Retinal pigment epithelial cell (primary cell): ENCODE measurements around the gene CAMKMT.
"Not testable (repeated sequence)": the region's sequence is repeated elsewhere in the genome, so short reads cannot be mapped to it uniquely, and the experiment has no call there.

Experiments used
- DNase-seq: peaks from one replicate; pipeline ENCODE4 v3.0.0-alpha.2; 2010; ENCODE audit warnings: low read depth
- H3K4me3 ChIP-seq: 2 replicates; pipeline ENCODE4 v1.5.1; 2011; ENCODE audit warnings: mild to moderate bottlenecking, low read length, control low read depth, moderate library complexity
- TF ChIP-seq, protein P1 (sequence below): conservative IDR thresholded peaks from 2 replicates; pipeline ENCODE4 v1.5.1; 2011; ENCODE audit warnings: low read depth, low read length, control low read depth, inconsistent platforms

Gene CAMKMT

DNA sequence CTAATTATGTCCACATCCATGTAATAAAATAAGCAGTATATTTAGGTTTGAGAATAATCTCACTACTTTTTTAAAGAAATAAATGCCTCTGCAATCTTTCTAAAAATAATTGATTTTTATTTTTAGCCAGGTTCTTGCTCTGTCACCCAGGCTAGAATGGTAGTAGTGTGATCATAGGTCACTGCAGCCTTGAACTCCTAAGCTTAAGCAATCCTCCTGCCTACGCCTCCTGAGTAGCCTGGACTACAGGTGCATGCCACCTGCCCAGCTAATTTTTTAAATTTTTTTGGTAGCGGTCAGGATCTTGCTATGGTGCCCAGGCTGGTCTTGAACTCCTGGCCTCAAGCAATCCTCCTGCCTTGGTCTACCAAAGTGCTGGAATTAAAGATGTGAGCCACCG, 133.3 kb downstream of the CAMKMT start:
- TF ChIP-seq, protein P1, sequence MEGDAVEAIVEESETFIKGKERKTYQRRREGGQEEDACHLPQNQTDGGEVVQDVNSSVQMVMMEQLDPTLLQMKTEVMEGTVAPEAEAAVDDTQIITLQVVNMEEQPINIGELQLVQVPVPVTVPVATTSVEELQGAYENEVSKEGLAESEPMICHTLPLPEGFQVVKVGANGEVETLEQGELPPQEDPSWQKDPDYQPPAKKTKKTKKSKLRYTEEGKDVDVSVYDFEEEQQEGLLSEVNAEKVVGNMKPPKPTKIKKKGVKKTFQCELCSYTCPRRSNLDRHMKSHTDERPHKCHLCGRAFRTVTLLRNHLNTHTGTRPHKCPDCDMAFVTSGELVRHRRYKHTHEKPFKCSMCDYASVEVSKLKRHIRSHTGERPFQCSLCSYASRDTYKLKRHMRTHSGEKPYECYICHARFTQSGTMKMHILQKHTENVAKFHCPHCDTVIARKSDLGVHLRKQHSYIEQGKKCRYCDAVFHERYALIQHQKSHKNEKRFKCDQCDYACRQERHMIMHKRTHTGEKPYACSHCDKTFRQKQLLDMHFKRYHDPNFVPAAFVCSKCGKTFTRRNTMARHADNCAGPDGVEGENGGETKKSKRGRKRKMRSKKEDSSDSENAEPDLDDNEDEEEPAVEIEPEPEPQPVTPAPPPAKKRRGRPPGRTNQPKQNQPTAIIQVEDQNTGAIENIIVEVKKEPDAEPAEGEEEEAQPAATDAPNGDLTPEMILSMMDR, result no peak
- DNase-seq, result no peak
- no peak overlapping the region for H3K4me3 ChIP-seq

DNA sequence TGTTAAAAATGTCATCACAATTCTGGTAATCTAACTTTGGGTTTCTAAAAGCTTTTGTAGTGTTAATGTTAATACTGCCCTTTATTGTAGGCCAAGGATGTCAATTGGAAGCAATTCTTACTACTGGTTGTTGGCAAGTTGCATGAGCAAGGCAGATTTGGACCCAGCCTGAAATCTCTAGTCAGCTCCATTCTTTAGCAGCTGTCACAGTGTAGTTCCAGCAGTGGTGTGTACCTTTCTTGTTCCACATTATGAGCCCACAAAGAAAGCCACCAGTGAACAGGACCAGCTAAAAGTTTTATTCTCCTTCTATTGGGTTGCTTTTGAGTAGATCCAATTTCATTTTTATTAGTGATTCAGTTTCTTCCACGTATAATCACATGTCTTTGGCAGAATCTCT, 133.8 kb downstream of the CAMKMT start:
- TF ChIP-seq, protein P1, result no peak
- DNase-seq, result no peak

DNA sequence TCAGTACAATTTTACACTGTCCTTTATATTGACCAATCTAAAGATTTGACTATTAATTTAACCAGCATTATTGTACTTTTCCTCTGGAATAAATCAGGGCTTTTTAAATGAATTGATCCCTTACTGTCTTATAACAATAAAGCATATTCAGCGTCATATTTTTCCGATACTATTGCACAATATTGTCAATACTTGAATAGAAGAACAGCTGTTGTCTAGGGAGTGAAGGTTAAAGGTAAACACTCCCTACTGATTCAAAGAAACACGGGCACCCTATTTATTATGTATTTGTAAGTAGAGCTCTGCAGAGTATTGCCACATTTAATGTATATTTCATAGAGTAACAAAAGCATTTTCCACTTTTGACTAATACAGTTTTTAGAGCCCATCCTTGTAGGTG, 134.4 kb downstream of the CAMKMT start:
- TF ChIP-seq, protein P1, result no peak
- no peak for DNase-seq
- H3K4me3 ChIP-seq, result no peak overlapping the region

More for the DNA sequence above, 133.8 kb downstream of the CAMKMT start:
- no peak overlapping the region for H3K4me3 ChIP-seq

GRCh38 chr2:44498551-44498950, 136.8 kb downstream of the CAMKMT start:
- H3K4me3 ChIP-seq, result no peak overlapping the region
- DNase-seq, result no peak
- TF ChIP-seq, protein P1, result no peak

- not testable (repeated sequence) for H3K4me3 ChIP-seq
Measured at GRCh38 chr2:44505664-44506063, 143.9 kb downstream of the CAMKMT start.

GRCh38 chr2:44510246-44510645, 148.5 kb downstream of the CAMKMT start:
- DNase-seq, result no peak
- TF ChIP-seq, protein P1, result no peak
- no peak overlapping the region for H3K4me3 ChIP-seq

More at GRCh38 chr2:44505664-44506063, 143.9 kb downstream of the CAMKMT start:
- not testable (repeated sequence) for DNase-seq

GRCh38 chr2:44515416-44515815, 153.7 kb downstream of the CAMKMT start:
- no peak for DNase-seq
- TF ChIP-seq, protein P1, result no peak
- H3K4me3 ChIP-seq, result no peak overlapping the region

- H3K4me3 ChIP-seq, result no peak overlapping the region
- DNase-seq, result no peak
- TF ChIP-seq, protein P1, result no peak
Measured at GRCh38 chr2:44519026-44519425, 157.3 kb downstream of the CAMKMT start.
